VCaP (cell line): Measurements from ENCODE around the gene AMOT.

Experiments
- H3K27ac ChIP-seq: fragments of 450-650 bp; 2 replicates; pipeline ENCODE4 v1.5.1; 2017
- CTCF ChIP-seq: fragments of 450-650 bp; conservative IDR thresholded peaks from 2 replicates; pipeline ENCODE4 v1.5.1; 2017; ENCODE audit warnings: mild to moderate bottlenecking, moderate library complexity

The AMOT gene

GRCh38 chrX:112851806-112852205 lies 11.2 kb upstream of the AMOT start:
- no peak overlapping the region for H3K27ac ChIP-seq
- TF ChIP-seq CTCF = no peak

DNA sequence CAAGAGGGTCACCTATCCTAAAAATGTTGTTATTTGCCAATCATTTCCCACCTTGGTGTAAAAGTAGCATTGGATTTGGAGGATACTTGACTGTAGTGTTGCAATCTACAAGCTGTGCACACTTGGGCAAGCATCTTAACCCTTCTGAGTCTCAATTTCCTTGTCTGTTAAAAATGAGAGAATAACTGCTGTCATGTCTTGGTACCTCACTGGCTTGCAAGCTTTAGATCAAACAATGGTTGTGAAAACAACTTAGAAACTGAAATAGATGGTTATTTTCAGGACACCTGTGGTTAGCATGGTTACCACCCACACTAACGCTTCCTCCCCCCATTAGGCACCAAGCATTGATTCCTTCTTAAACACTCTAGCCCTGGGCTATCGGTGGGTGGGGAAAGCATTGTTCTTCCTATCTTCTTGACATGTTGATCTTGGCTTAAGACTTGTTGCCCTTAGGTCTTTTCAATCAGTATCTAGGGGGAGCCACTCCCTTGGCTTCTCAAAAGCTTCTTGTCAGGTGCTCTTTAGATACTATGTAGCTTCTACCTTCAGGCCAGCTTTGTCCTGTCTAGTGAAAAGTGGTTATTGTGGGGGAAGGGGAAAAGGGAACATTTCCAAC lies 10.6 kb upstream of the AMOT start:
- H3K27ac ChIP-seq = no peak overlapping the region

GRCh38 chrX:112849016-112849415 lies 8.4 kb upstream of the AMOT start:
- TF ChIP-seq CTCF = no peak
- no peak overlapping the region for H3K27ac ChIP-seq

More for the DNA sequence above, 10.6 kb upstream of the AMOT start:
- TF ChIP-seq CTCF = no peak

DNA sequence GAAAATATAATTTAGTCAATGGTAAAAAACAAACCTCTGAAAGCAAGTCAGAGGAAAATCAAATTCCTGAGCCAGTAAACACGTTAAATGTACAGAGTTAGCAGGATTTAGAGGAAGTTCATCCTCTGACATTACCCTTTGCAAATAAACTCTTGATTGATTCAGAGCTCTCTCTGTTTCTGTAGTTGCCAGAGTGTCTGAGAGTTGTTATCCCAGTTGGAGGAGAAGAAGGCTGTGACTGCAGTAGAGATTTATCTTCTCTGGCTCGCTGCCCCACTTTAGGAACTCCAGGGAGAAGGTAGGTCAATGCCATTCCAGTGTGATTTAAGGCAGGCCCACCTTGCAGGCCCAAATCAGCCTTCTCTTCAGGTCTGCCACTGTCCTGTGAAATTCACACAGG lies 6.2 kb upstream of the AMOT start:
- TF ChIP-seq CTCF = no peak

DNA sequence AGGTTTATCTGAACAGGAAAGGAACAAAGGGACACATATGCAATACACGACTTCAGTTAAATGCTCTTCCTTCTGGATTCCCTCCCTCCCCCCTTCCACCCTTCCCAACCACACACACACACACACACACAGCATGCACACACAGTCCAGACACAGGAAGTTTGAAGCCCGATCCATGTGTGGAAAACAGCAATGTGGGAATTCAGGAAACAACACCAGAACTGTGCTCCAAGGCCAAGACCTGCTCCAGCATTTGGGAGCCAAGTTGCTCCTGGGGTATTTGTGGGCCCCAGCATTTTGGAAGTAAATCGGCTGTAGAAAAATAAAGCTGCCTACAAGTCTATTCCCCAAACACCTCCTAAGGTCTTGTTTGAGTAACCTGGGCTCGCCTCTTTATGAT lies 5.6 kb upstream of the AMOT start:
- 0 out of 2 replicates have a peak overlapping the region, but pooled peaks have one; percentile 2 for H3K27ac ChIP-seq
- no peak for TF ChIP-seq CTCF

More for the DNA sequence above, 6.2 kb upstream of the AMOT start:
- 0 out of 2 replicates have a peak overlapping the region, but pooled peaks have one; percentile 2 for H3K27ac ChIP-seq

GRCh38 chrX:112844250-112844649 lies 3.6 kb upstream of the AMOT start:
- no peak overlapping the region for H3K27ac ChIP-seq
- no peak for TF ChIP-seq CTCF

GRCh38 chrX:112841820-112842157 lies 1.2 kb upstream of the AMOT start:
- no peak for TF ChIP-seq CTCF

More at GRCh38 chrX:112841820-112842157, 1.2 kb upstream of the AMOT start:
- H3K27ac ChIP-seq = no peak overlapping the region
